ENCODE measurements around the gene ERCC1. TPM values are rescaled to one million over a fixed set of nuclear protein-coding genes. Genes with fewer than 3 reads are reported as not detected.

Gene ERCC1
- total and polyA plus RNA-seq, 2 of the 13 experiments (the other 11 are each of a cell fraction or from before 2014, with no cell fraction given): 40.0 to 66.4 TPM

- 4% methylated on average over 40 of the region's 73 CpGs for WGBS (ENCODE audit: low lambda C conversion rate)
- H3K27ac ChIP-seq (ENCODE audit: extremely low read length, insufficient read depth, low read length): no peak overlapping the region
- H3K4me2 ChIP-seq (ENCODE audit: low read depth, low read length): peak overlapping the region; percentile 89
- H3K36me3 ChIP-seq (replicated peaks in 1 of 2; ENCODE audit: control insufficient read depth in 1 of 2, insufficient read depth in 2 of 2, low read length in 2 of 2): no peaks in the 10 kb centered on the region
- H3K9me3 ChIP-seq (ENCODE audit: low read length): no peaks in the 10 kb centered on the region
- POLR2A ChIA-PET: interaction anchor here (0.9 to 1.3 kb wide), 2 partner anchors 11 to 57 kb away, joined by 3 to 4 read pairs; no protein-coding TSS in a partner anchor
- no peaks in the 10 kb centered on the region for H3K27me3 ChIP-seq (ENCODE audit: control insufficient read depth in 1 of 2, insufficient read depth in 2 of 2, low read length in 2 of 2)
- in situ Hi-C loops (cut with HindIII; ENCODE audit: extremely low pct_ligation_motif_present, low pct_unique_long_range_greater_than_20kb) (loop anchor here (10.0 kb wide), 1 partner anchor 46 kb away; no protein-coding TSS in a partner anchor), intact Hi-C loops (cut with micrococcal nuclease; ENCODE audit: unreplicated experiment) (loop anchor here (1.0 kb wide), 1 partner anchor 24 kb away; no protein-coding TSS in a partner anchor)
- no peaks in the 10 kb centered on the region for H3K79me2 ChIP-seq (ENCODE audit: insufficient read depth, low read length)
- no peak for FAIRE-seq
- BruUV-seq (replicated peaks): no TSS peak
- DNase-seq (ENCODE audit: low spot score): no peak
- peaks cover 45% of the 10 kb centered on the region for H3K4me1 ChIP-seq (ENCODE audit: insufficient read depth, low read length)
- peak overlapping the region; percentile 56 to 79 (median 68); a peak in 5 of 6 replicates for H3K4me3 ChIP-seq (replicated peaks in 1 of 3; ENCODE audit: insufficient read depth in 1 of 3, low read depth in 2 of 3, low read length in 3 of 3)
- CTCF ChIA-PET (ENCODE audit: low intra/inter-chr PET ratio, low total read pairs): interaction anchor here (1.7 to 3.3 kb wide), 3 partner anchors 11 to 57 kb away, joined by 7 to 50 read pairs (median 12); no protein-coding TSS in a partner anchor
- no peak overlapping the region for H2AFZ ChIP-seq (ENCODE audit: low read length)
- no peak for ATAC-seq
- no peaks in the 10 kb centered on the region for H4K20me1 ChIP-seq (ENCODE audit: insufficient read depth, low read length)
- peak overlapping the region; percentile 41; the same call in 1 of the 2 replicates for H3K9ac ChIP-seq (ENCODE audit: insufficient read depth, low read depth, low read length)
- TF ChIP-seq ADNP (CRISPR knock-in tag; IDR thresholded peaks at IDR 0.05) (peak; percentile 91), ZNF430 (CRISPR knock-in tag; IDR thresholded peaks at IDR 0.05) (peak; percentile 54; the same call in 1 of the 2 replicates), GMEB2 (CRISPR knock-in tag; IDR thresholded peaks at IDR 0.05; ENCODE audit: low read depth) (no peak), HDAC2 (CRISPR knock-in tag; IDR thresholded peaks at IDR 0.05) (0 out of 2 replicates have a peak, but pooled peaks have one; percentile 36), ZBTB49 (CRISPR knock-in tag; IDR thresholded peaks at IDR 0.05; ENCODE audit: borderline replicate concordance) (no peak), CHD4 (IDR thresholded peaks at IDR 0.05; ENCODE audit: borderline replicate concordance, low read length) (peak; percentile 96), ZNF7 (CRISPR knock-in tag; IDR thresholded peaks at IDR 0.05) (no peak), ZFP91 (CRISPR knock-in tag; IDR thresholded peaks at IDR 0.05; ENCODE audit: borderline replicate concordance) (peak; percentile 65; the same call in 1 of the 2 replicates)
- TF ChIP-seq, protein P1, sequence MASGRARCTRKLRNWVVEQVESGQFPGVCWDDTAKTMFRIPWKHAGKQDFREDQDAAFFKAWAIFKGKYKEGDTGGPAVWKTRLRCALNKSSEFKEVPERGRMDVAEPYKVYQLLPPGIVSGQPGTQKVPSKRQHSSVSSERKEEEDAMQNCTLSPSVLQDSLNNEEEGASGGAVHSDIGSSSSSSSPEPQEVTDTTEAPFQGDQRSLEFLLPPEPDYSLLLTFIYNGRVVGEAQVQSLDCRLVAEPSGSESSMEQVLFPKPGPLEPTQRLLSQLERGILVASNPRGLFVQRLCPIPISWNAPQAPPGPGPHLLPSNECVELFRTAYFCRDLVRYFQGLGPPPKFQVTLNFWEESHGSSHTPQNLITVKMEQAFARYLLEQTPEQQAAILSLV (CRISPR knock-in tag; IDR thresholded peaks at IDR 0.05; ENCODE audit: borderline replicate concordance): 0 out of 2 replicates have a peak, but pooled peaks have one; percentile 23
- TF ChIP-seq, protein P2, sequence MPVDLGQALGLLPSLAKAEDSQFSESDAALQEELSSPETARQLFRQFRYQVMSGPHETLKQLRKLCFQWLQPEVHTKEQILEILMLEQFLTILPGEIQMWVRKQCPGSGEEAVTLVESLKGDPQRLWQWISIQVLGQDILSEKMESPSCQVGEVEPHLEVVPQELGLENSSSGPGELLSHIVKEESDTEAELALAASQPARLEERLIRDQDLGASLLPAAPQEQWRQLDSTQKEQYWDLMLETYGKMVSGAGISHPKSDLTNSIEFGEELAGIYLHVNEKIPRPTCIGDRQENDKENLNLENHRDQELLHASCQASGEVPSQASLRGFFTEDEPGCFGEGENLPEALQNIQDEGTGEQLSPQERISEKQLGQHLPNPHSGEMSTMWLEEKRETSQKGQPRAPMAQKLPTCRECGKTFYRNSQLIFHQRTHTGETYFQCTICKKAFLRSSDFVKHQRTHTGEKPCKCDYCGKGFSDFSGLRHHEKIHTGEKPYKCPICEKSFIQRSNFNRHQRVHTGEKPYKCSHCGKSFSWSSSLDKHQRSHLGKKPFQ (CRISPR knock-in tag; IDR thresholded peaks at IDR 0.05; ENCODE audit: insufficient replicate concordance): peak; percentile 39
Observed at GRCh38 chr19:45428384-45429231, 4.9 kb upstream of the ERCC1 start.
